Daoy (cell line): ENCODE data around the gene PRMT9. TPM values are rescaled to one million over a fixed set of nuclear protein-coding genes. Genes with fewer than 3 reads are reported as not detected.

Experiments used
- DNase-seq: peaks from one replicate; pipeline ENCODE4 v3.0.0-alpha.2; 2015; ENCODE audit warnings: low read depth
- total RNA-seq: library from RNA; depleted of rRNA; stranded (reverse); fragments of >200 nt; shearing (Covaris generic); gene quantifications from 2 replicates; pipeline ENCODE4 v1.2.3, GENCODE V29; 2014

PRMT9 gene
- total RNA-seq, 1 experiment from 2014 or later: 6.0 TPM

- DNase-seq: peak; percentile 1
Observed at GRCh38 chr4:147678796-147679549, 5.0 kb downstream of the PRMT9 start.

GRCh38 chr4:147678106-147678505, 5.9 kb downstream of the PRMT9 start:
- no peak for DNase-seq

GRCh38 chr4:147674496-147674895, 9.5 kb downstream of the PRMT9 start:
- no peak for DNase-seq

GRCh38 chr4:147674073-147674472, 9.9 kb downstream of the PRMT9 start:
- DNase-seq: no peak

GRCh38 chr4:147658501-147658900, 25.5 kb downstream of the PRMT9 start:
- DNase-seq: no peak

GRCh38 chr4:147655639-147656038, 28.3 kb downstream of the PRMT9 start:
- DNase-seq: no peak

GRCh38 chr4:147651563-147651962, 32.4 kb downstream of the PRMT9 start:
- DNase-seq: no peak

- no peak for DNase-seq
Observed at GRCh38 chr4:147648656-147649055, 35.3 kb downstream of the PRMT9 start.

GRCh38 chr4:147645099-147645498, 38.9 kb downstream of the PRMT9 start:
- DNase-seq: no peak

GRCh38 chr4:147644471-147644870, 39.5 kb downstream of the PRMT9 start:
- no peak for DNase-seq

GRCh38 chr4:147643616-147644015, 40.3 kb downstream of the PRMT9 start:
- DNase-seq: no peak

- DNase-seq: no peak
Observed at GRCh38 chr4:147640331-147640730, 43.6 kb downstream of the PRMT9 start.

- no peak for DNase-seq
Observed at GRCh38 chr4:147639388-147639787, 44.6 kb downstream of the PRMT9 start.

GRCh38 chr4:147638942-147639341, 45.0 kb downstream of the PRMT9 start:
- no peak for DNase-seq

- DNase-seq: no peak
Observed at GRCh38 chr4:147638365-147638764, 45.6 kb downstream of the PRMT9 start.

- no peak for DNase-seq
Observed at GRCh38 chr4:147635348-147635747, 48.6 kb downstream of the PRMT9 start.

- DNase-seq: no peak
Observed at GRCh38 chr4:147633643-147634042, 50.3 kb downstream of the PRMT9 start.

GRCh38 chr4:147633113-147633512, 50.9 kb downstream of the PRMT9 start:
- DNase-seq: no peak

GRCh38 chr4:147629783-147630730, 53.9 kb downstream of the PRMT9 start:
- no peak for DNase-seq

- no peak for DNase-seq
Observed at GRCh38 chr4:147628415-147628814, 55.5 kb downstream of the PRMT9 start.

GRCh38 chr4:147626903-147627302, 57.1 kb downstream of the PRMT9 start:
- DNase-seq: no peak

- no peak for DNase-seq
Observed at GRCh38 chr4:147625733-147626132, 58.2 kb downstream of the PRMT9 start.

GRCh38 chr4:147620315-147620714, 63.6 kb downstream of the PRMT9 start:
- DNase-seq: no peak
